Dendritic cell treated with granulocyte-macrophage colony-stimulating factor and Interleukin-4, amounts not matched to agents 40 ng/mL and 50 ng/mL, for 4 days (primary cell): ENCODE results near the gene ZNF385A.

Experiments used
- H3K27ac Mint-ChIP-seq: one replicate; pipeline ENCODE4 v1.8.0; 2022; ENCODE audit warnings: mild to moderate bottlenecking, mixed read lengths
- H3K27me3 Mint-ChIP-seq: one replicate; pipeline ENCODE4 v1.8.0; 2022; ENCODE audit warnings: mild to moderate bottlenecking, mixed read lengths
- H3K36me3 Mint-ChIP-seq: one replicate; pipeline ENCODE4 v1.8.0; 2022; ENCODE audit warnings: low read depth, mixed read lengths
- H3K4me1 Mint-ChIP-seq: one replicate; pipeline ENCODE4 v1.8.0; 2022; ENCODE audit warnings: low read depth, mixed read lengths
- H3K4me3 Mint-ChIP-seq: one replicate; pipeline ENCODE4 v1.8.0; 2022; ENCODE audit warnings: mild to moderate bottlenecking, moderate library complexity, mixed read lengths
- H3K9me3 Mint-ChIP-seq: one replicate; pipeline ENCODE4 v1.8.0; 2022; ENCODE audit warnings: mixed read lengths
- intact Hi-C: fragments of 100-400 bp; cut with micrococcal nuclease; formaldehyde crosslinking; loops from one replicate; pipeline ENCODE4 v1.15.0; 2022

The ZNF385A gene

DNA sequence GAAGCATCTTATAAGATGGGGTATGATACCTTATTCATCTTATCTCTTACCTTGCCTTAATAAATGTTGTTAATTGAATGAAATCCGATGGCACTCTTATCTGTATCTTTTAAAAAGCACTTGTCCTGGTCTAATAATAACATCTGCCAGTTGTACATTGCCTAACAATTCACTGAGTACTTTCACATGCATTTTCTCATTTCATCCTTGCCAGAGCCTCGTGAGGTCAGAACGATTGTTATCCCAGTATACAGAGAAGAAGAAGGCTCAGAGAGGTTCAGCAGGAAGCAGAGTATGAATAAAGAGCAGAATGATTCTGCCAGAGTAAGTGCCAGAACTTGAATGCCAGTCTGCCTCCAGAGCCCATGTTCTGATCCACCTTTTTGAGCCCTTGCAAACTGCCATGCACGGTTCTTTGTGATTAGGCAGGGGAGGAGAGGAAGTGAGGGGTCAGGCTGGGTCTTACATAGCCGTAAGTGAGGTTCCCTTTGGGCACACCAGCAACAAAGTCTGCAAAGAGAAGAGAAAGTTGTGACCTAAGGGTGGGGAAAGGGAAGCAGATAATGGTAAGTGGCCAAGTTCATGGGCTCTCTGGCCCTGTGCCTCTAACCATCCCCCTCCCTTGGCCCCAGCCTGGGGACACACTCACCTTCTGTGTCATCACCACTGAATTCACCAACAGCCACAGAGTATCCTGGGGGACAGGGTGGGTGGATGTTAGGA, 22.8 kb upstream of the ZNF385A start:
- H3K9me3 Mint-ChIP-seq = no peaks in the 10 kb centered on the region
- peaks cover 95% of the 10 kb centered on the region for H3K36me3 Mint-ChIP-seq
- peaks cover 92% of the 10 kb centered on the region for H3K4me1 Mint-ChIP-seq
- intact Hi-C loops = no loop called here
- H3K4me3 Mint-ChIP-seq = peak overlapping the region; percentile 13
- H3K27ac Mint-ChIP-seq = peak overlapping the region; percentile 90
- no peaks in the 10 kb centered on the region for H3K27me3 Mint-ChIP-seq

DNA sequence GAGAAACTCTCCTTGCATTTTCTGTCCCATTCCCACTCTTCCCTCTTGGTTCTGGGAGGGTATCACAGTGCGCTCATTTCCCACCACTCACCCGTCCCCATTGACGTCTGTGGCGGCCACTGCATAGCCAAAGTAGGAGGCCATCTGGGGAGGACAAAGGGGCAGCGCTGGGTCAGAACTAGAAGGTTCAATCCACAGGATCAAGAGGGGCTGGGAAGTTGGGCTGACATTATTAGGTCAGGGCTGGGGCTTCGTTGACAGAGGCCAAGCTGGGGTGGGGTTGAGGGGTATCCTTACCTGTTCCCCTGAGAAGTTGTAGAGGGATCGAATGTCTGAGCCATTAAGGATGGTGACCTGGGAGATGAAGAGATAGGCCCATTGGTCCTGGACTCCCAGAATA, 21.0 kb upstream of the ZNF385A start:
- H3K36me3 Mint-ChIP-seq = peaks cover 100% of the 10 kb centered on the region
- no peak overlapping the region for H3K4me3 Mint-ChIP-seq

DNA sequence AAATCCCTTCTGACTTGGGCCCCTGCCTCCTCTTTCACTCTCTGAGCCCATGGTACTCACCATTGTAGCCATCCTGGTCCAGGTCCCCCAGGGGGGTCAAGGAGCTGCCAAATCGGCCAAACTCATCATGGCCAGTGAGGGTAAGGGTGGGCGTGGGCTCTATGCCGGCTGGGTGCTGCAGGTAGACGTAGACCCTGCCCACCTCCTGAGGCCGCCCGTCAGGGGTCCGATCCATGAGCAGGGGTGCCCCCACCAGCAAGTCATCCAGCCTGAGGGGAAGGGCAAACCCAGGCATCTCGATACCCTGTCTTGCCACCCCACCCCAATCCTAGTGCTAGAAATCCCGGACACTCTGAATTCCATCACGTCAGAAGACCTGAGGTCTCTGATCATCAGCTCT, 20.6 kb upstream of the ZNF385A start:
- Mint-ChIP-seq H3K27ac (no peak overlapping the region), H3K36me3 (peaks cover 100% of the 10 kb centered on the region)
- intact Hi-C loops = no loop called here

More for the DNA sequence above, 21.0 kb upstream of the ZNF385A start:
- H3K27ac Mint-ChIP-seq = no peak overlapping the region
- H3K27me3 Mint-ChIP-seq = no peaks in the 10 kb centered on the region
- peaks cover 82% of the 10 kb centered on the region for H3K4me1 Mint-ChIP-seq
- no peaks in the 10 kb centered on the region for H3K9me3 Mint-ChIP-seq
- intact Hi-C loops = no loop called here

DNA sequence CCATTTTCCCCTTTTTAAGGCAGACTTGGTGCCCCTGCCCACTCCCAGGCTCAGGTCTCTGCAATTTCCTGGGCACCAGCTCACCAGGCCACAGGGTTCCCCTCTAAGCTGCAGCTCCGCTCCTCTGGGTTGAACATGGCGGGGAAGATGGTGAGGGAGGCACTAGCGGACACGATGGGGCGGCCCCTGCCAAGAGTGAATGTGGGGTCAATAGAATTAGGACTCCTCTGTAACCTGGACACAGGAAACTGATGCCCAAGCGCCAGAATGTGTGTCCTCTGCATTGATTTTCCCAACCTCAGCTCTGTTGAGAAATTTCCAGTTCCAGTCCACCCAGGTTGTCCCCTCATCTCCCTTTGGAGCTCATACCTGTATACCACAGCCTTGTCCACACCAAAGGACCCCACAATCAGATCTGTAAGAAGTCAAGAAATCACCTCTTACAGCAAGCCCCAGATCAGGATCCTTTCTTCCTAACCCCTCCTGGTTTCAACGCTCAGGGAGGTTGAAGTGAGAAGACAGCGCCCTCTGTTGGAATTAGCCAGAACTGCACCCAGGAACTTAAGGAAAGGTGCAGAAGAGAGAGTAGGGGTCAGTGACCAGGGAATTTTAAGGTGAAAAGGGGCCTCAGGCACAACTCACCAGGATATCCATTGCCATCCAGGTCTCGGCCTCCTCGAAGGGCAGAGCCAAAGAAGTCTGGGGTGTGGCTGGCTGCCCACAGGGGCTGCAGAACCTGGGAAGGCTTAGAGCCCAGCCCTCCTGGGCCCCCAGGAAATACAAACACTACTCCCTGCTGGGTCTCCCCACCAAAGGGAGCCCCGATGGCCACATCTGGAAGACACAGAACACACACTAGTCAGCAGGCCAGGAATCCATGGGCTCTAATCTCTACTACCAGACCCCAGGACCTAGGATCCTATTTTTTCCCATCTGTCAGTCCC, 19.8 kb upstream of the ZNF385A start:
- intact Hi-C loops = no loop called here
- peaks cover 100% of the 10 kb centered on the region for H3K36me3 Mint-ChIP-seq
- peaks cover 72% of the 10 kb centered on the region for H3K4me1 Mint-ChIP-seq
- H3K27me3 Mint-ChIP-seq = no peaks in the 10 kb centered on the region
- H3K4me3 Mint-ChIP-seq = no peak overlapping the region
- H3K9me3 Mint-ChIP-seq = no peaks in the 10 kb centered on the region
- H3K27ac Mint-ChIP-seq = peak overlapping the region; percentile 35

More for the DNA sequence above, 20.6 kb upstream of the ZNF385A start:
- Mint-ChIP-seq H3K4me3 (no peak overlapping the region), H3K9me3 (no peaks in the 10 kb centered on the region), H3K4me1 (peaks cover 78% of the 10 kb centered on the region), H3K27me3 (no peaks in the 10 kb centered on the region)

DNA sequence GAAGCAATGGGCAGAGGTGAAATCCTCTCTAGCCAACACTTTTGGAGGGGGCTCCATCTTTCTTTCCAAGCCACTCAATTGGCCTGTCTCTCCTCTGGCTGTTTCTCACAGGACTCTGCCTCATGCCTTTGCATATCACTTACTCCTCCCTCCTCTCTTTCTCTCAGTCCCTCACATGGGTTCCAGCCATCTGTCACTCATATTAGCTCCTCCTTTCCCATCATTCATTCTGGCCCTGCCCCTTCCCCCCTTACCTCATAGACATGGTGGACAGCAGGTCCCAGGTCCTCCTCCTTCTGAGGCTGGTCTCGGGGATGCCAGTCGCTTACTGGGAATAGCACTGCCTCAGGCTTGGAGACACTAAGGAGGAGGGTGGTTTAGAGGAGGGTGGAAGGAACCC, 16.6 kb upstream of the ZNF385A start:
- no peaks in the 10 kb centered on the region for H3K27me3 Mint-ChIP-seq
- peaks cover 100% of the 10 kb centered on the region for H3K36me3 Mint-ChIP-seq
- H3K27ac Mint-ChIP-seq = peak overlapping the region; percentile 14
- H3K4me3 Mint-ChIP-seq = no peak overlapping the region
- H3K4me1 Mint-ChIP-seq = peaks cover 65% of the 10 kb centered on the region
- intact Hi-C loops = no loop called here
- H3K9me3 Mint-ChIP-seq = no peaks in the 10 kb centered on the region

DNA sequence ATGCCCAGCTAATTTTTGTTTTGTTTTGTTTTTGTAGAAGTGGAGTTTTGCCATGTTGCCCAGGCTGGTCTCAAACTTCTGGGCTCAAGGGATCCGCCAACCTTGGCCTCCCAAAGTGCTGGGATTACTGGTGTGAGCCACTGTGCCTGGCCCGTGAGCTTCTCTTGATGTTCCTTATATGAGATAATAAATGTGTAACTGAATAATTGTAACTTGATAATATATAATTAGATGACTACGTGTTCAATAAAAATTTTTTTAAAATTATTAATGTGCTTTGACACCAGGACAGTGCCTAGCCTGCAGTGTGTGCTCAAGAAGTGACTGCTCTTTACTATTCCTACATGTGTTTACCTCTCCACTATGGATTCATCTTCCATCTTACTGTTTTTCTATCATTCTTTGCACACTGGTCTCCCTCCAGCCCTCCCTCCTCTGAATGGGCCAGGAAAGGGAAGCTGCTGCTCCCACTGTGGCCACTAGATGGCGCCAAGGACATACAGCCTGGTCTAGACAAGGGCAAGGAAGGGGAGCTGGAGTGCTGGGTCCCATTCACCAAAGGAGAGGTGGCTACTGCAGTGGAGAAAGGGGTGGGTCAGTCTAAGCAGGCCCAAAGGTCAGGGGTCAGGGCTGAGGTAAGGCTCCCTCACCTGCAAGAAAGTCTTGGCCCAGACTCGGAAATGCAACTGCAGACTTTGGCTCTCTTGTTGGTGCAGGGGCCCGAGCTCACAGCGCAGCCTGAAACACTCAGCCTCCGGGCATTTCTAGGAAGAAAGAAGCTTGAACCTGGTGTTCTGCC, 14.7 kb upstream of the ZNF385A start:
- Mint-ChIP-seq H3K9me3 (no peaks in the 10 kb centered on the region), H3K27me3 (no peaks in the 10 kb centered on the region), H3K4me3 (no peak overlapping the region), H3K36me3 (peaks cover 99% of the 10 kb centered on the region), H3K27ac (no peak overlapping the region), H3K4me1 (peaks cover 65% of the 10 kb centered on the region)
- intact Hi-C loops = loop anchor here (1.0 to 10.0 kb wide), 2 partner anchors 40 to 96 kb away; partner anchors contain the start of gene NCKAP1L

DNA sequence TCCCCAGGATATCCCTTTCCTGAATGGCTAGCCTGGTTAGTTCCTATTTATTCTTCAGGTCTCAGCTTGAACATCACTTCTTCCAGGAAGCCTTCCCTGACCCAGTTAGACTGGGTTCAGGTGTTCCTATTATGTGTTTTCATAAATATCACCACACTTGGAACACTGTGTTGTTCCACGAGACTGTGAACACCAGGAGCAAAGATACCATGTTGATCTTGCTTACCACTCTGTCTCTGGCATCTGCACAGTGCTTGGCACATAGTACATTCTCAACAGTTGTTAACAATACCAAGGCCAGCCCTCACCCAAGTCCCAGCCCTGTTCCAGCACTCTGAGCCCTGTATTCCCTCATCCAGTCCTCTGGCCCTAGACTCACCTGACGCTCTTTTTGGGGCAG, 13.7 kb upstream of the ZNF385A start:
- Mint-ChIP-seq H3K9me3 (no peaks in the 10 kb centered on the region), H3K27me3 (no peaks in the 10 kb centered on the region), H3K4me3 (no peak overlapping the region), H3K4me1 (peaks cover 66% of the 10 kb centered on the region), H3K27ac (peak overlapping the region; percentile 77), H3K36me3 (peaks cover 90% of the 10 kb centered on the region)
- intact Hi-C loops = loop anchor here (10.0 kb wide), 1 partner anchor 97 kb away; the partner anchor contains the start of gene NCKAP1L

DNA sequence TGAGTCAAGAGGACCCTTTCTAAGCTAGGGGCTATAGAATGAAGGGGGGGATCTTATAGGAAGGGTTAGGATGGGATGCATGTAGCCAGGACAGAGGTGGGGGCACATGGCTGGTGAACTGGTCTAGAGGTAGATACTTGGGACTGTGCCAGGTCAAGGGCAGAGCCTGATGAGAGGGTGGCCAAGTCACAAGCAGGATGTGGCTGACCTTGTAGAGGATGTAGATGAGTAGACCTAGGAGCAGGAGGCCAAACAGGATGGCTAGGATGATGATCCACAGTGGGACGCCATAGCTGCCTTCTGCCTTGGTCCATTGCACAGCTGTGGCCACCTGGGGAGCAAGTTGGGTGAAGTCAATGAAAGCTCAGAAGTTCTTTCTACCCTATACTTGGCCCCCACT, 12.6 kb upstream of the ZNF385A start:
- H3K27ac Mint-ChIP-seq = peak overlapping the region; percentile 77
- H3K9me3 Mint-ChIP-seq = no peaks in the 10 kb centered on the region
- intact Hi-C loops = loop anchor here (10.0 kb wide), 1 partner anchor 98 kb away; the partner anchor contains the start of gene NCKAP1L
- H3K27me3 Mint-ChIP-seq = no peaks in the 10 kb centered on the region
- no peak overlapping the region for H3K4me3 Mint-ChIP-seq
- peaks cover 71% of the 10 kb centered on the region for H3K4me1 Mint-ChIP-seq
- peaks cover 89% of the 10 kb centered on the region for H3K36me3 Mint-ChIP-seq

DNA sequence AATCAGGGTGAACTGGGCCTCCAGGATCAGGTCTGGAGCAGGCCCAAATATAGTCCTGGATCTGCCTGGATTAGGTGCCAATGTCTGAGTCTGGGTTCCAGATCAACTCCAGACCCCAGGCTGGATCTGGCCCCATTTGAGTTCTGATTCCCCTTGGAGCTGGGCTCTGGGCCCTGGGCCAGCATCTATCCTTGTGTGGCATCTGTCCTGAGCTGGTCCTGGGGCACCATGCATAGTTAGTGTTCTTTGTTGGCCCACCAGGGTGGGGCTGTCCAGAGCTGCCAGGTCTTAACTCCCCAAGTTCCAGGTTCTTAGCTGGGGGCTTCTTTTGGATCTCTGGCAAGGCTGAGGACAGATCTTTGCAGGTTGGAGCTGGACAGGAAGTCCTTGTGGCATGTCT, 11.0 kb upstream of the ZNF385A start:
- peaks cover 84% of the 10 kb centered on the region for H3K36me3 Mint-ChIP-seq

DNA sequence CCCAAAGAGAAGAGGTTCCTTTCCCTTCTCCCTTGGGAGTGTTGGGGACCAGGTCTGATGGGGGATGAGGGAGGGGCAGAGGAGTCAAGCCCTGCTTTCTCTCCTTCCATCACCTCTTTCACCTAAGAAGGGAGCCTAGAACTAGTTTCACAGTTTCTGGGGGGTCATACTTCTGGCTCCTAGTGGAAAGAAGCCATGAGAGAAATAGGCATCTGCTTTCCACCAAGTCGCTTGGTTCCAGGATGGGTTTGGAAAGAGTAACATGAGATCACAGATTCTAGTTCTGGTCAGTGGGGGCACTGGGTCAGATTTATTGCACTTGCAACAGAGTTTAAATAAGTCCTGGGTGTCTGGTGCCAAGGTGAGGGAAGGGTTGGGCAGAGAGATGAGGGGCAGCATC, 10.5 kb upstream of the ZNF385A start:
- no peaks in the 10 kb centered on the region for H3K27me3 Mint-ChIP-seq
- no peak overlapping the region for H3K4me3 Mint-ChIP-seq
- H3K4me1 Mint-ChIP-seq = peaks cover 88% of the 10 kb centered on the region
- intact Hi-C loops = loop anchor here (1.0 to 10.0 kb wide), 2 partner anchors 16 to 100 kb away; partner anchors contain the start of gene NCKAP1L
- H3K27ac Mint-ChIP-seq = peak overlapping the region; percentile 77
- peaks cover 79% of the 10 kb centered on the region for H3K36me3 Mint-ChIP-seq
- no peaks in the 10 kb centered on the region for H3K9me3 Mint-ChIP-seq

More for the DNA sequence above, 11.0 kb upstream of the ZNF385A start:
- intact Hi-C loops = loop anchor here (10.0 kb wide), 1 partner anchor 99 kb away; the partner anchor contains the start of gene NCKAP1L
- Mint-ChIP-seq H3K9me3 (no peaks in the 10 kb centered on the region), H3K4me3 (no peak overlapping the region), H3K4me1 (peaks cover 83% of the 10 kb centered on the region), H3K27ac (peak overlapping the region; percentile 77), H3K27me3 (no peaks in the 10 kb centered on the region)

DNA sequence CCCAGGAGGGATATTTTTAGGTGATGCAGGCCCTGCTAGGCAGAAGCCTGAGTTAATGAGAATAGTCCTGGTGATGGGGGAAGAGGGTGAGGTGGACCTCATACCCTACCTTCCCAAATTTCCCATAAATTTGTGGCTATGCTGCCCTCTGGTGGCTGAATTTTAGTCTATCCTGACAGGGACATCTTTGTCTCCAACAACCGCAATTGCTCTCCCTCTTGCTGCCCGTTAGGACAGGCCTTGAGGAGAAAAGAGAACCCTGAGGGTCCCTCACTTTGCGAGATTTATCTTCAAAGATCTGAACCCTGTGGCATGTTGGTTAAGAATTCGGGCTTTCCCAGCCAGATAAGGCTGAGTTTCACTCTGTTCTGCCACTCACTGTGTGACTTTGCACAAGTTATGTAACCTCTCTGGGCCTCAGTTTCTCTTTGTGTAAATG, 9.8 kb upstream of the ZNF385A start:
- Mint-ChIP-seq H3K36me3 (peaks cover 72% of the 10 kb centered on the region), H3K27ac (peak overlapping the region; percentile 77), H3K4me3 (no peak overlapping the region), H3K4me1 (peaks cover 93% of the 10 kb centered on the region), H3K27me3 (no peaks in the 10 kb centered on the region), H3K9me3 (no peaks in the 10 kb centered on the region)
- intact Hi-C loops = loop anchor here (1.0 to 10.0 kb wide), 2 partner anchors 15 to 101 kb away; partner anchors contain the start of gene NCKAP1L

DNA sequence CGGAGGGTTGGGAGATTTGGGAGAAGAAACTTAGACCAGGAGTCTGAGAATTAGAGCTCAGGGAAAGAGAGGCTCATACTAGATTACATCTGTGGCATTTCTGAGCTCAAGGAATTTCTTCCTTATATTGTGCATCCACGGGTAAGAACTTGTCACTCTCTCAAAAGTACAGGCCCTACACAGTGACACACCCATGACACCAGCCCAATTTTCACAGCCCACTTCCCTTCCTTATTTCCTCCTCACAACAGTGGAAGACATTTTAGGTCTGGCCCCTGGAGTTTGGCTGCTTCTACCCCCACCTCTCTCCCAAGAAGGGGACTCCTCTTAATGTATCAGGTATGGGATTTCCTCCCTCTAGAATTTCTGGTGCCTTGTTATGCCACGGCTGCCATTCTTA, 9.2 kb upstream of the ZNF385A start:
- H3K4me3 Mint-ChIP-seq = no peak overlapping the region
- H3K36me3 Mint-ChIP-seq = peaks cover 66% of the 10 kb centered on the region
- H3K4me1 Mint-ChIP-seq = peaks cover 95% of the 10 kb centered on the region
- peak overlapping the region; percentile 77 for H3K27ac Mint-ChIP-seq
- no peaks in the 10 kb centered on the region for H3K9me3 Mint-ChIP-seq
- H3K27me3 Mint-ChIP-seq = no peaks in the 10 kb centered on the region
- intact Hi-C loops = loop anchor here (1.0 to 10.0 kb wide), 3 partner anchors 9 to 101 kb away; partner anchors contain the start of genes NCKAP1L and ZNF385A

DNA sequence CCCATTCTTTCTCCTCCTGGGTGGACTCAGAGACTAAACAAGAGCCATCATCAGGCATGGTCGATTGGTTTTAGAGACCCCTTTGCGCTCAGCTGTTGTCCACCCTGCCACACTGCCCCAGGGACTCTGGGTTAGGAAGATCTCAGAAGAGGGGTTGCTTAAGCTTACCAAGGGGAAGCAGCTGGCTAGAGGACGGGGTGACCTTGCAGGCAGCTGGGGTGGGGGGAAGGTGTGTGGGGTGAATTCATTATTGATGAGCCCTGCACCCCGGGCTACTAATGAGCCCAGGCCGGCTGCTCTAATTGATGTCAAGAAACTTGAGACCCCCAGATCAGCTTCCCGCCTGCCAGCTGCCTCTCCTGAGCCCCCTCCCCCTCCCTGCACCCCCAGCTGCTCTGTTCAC, 8.7 kb upstream of the ZNF385A start:
- Mint-ChIP-seq H3K9me3 (no peaks in the 10 kb centered on the region), H3K4me3 (peak overlapping the region; percentile 33), H3K4me1 (peaks cover 95% of the 10 kb centered on the region), H3K36me3 (peaks cover 61% of the 10 kb centered on the region), H3K27me3 (no peaks in the 10 kb centered on the region), H3K27ac (peak overlapping the region; percentile 77)
- intact Hi-C loops = loop anchor here (1.0 to 10.0 kb wide), 2 partner anchors 9 to 102 kb away; partner anchors contain the start of genes NCKAP1L and ZNF385A
